NB4 (cell line): Measurements from ENCODE around the gene KRT39.

Source experiments
- POLR2A ChIP-seq: IDR thresholded peaks from 2 replicates; pipeline ENCODE4 v1.6.1; 2011; ENCODE audit warnings: mild to moderate bottlenecking; ENCODE audit not compliant: insufficient read length; ENCODE audit errors: extremely low read depth
- TF ChIP-seq, protein P1 (sequence below): IDR thresholded peaks from one replicate; pipeline ENCODE4 v1.5.1; 2012; ENCODE audit warnings: low read depth, low read length

DNA sequence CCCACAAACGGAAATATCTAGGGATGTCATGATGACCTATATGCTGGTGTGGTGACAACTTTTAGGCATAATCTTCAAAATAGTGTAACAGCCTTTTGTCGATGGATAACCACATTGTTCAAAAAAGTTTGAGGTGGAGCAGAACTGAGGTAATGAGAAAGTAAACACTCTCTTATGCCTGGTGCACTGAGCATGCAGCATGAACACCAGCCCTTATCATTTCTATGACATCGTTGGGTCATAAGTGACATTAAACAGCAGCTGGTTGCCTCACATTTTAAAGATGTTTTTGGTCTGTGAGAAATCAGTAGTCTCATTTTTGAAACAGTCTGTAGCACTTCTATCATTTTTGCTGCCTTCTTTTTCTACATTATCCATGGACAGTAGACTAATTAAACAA, 31.1 kb downstream of the KRT39 start:
- TF ChIP-seq POLR2A = no peak
- TF ChIP-seq, protein P1, sequence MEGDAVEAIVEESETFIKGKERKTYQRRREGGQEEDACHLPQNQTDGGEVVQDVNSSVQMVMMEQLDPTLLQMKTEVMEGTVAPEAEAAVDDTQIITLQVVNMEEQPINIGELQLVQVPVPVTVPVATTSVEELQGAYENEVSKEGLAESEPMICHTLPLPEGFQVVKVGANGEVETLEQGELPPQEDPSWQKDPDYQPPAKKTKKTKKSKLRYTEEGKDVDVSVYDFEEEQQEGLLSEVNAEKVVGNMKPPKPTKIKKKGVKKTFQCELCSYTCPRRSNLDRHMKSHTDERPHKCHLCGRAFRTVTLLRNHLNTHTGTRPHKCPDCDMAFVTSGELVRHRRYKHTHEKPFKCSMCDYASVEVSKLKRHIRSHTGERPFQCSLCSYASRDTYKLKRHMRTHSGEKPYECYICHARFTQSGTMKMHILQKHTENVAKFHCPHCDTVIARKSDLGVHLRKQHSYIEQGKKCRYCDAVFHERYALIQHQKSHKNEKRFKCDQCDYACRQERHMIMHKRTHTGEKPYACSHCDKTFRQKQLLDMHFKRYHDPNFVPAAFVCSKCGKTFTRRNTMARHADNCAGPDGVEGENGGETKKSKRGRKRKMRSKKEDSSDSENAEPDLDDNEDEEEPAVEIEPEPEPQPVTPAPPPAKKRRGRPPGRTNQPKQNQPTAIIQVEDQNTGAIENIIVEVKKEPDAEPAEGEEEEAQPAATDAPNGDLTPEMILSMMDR = no peak
